ENCODE results near the gene RB1.

- no peak for TF ChIP-seq CTCF (IDR thresholded peaks at IDR 0.05)
- no peak for TF ChIP-seq POLR2A (IDR thresholded peaks at IDR 0.05)
These were observed 214.5 kb downstream of the RB1 start for GRCh38 chr13:48518083-48518482.
